GM23248 (cell line): ENCODE measurements around the gene WWOX.

Experiments
- EZH2 ChIP-seq: fragments of 200-600 bp; sonication (generic); IDR thresholded peaks from 2 replicates; pipeline ENCODE4 v1.6.1; 2018; ENCODE audit warnings: antibody characterized with exemption, mild to moderate bottlenecking; ENCODE audit not compliant: insufficient read depth, poor library complexity, severe bottlenecking
- EZH2phosphoT487 ChIP-seq: fragments of 200-600 bp; sonication (generic); IDR thresholded peaks from 2 replicates; pipeline ENCODE4 v1.6.1; 2018; ENCODE audit warnings: antibody characterized with exemption, moderate library complexity, mild to moderate bottlenecking, low read depth; ENCODE audit not compliant: insufficient read depth

DNA sequence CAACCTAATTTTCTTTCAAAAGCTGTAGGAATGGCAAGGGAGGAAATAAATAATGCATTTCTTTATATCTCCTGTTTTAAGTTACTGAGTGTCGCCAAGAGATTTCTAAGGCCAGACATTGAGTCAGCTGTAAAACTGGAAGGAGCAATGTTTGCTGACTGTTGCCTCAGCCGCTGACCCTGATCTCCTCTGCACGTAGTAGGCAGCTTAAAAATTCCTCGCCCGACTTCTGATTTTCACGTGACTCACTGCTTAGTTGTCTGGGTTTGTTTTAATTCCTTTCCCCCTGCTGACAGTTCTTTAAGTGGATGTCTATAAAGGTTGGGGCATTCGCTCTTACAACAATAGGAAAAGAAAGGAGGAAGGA is 100.6 kb downstream of the WWOX start:
- TF ChIP-seq EZH2 (no peak), EZH2phosphoT487 (no peak)
